Activated CD4-positive, alpha-beta T cell treated with anti-CD3 and anti-CD28 coated beads, Interleukin-2, amount 50 U/mL, for 1 hour (primary cell): ENCODE data around the gene PTPRJ.

Experiments used
- DNase-seq: peaks from one replicate; pipeline ENCODE4 v3.0.0-alpha.2; 2020

PTPRJ gene

DNA sequence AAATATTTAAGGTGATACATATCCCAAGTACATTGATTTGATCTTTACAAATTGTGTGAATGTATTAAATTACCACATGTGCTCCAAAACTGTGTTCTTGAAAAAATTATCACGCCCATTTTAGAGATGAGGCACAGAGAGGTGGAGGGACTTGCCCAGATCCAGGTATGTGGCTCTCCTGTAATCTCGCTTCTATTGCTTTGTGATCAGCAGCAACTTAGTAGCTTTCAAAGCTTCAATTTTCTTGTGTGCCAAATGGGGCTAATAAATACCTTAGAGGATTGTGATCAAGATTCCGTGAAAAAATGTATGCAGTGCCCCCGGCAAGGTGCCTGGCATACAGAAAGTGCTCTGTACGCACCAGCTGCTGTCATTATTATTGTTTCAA lies 18.0 kb downstream of the PTPRJ start:
- no peak for DNase-seq

DNA sequence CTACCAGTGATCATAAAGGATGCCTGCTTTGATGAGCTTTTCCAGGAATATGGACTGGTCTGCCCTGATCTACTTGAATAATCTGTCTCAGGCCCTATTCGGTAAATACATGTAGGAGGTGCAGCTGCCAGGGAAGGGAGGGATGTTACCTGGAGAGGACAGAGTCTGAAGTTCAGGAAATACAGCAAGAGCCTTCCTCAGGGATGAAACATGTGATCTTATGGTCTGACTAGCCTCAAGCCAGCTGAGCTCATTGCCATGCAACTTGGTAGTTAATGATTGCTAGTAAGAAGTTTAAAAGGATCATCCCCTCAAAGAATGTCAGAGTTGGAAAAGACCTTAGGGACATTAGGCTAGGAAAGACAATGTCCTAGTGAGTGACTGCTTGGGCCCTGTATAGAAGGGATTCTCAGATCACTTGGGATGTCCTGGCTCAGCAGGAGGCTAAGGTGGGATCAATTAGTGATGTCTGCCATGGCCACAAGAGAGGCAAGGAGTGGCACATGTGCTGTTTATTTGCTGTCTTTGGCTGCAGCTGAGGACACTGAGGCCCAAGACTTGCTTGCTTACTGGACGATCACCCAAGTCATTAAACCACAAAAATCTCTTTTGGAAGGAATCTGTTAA lies 18.5 kb downstream of the PTPRJ start:
- no peak for DNase-seq

DNA sequence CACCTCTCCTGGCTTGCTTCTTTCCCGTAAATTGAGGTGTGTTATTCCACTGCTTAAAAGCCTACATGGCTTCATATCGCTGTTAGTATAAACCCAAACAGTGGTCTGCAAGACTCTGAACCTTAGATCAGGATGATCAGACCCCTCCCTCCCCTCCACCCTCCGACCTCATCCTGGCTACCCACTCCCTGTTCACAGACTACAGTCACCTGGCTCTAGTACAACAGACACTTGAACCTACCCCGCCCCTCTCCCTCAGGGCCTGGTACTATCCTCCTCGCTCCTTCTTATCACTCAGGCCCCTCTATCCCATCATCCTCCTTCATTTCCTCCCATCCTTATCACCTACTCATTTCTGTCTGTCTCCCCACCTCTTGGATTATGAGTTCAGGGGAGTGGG lies 20.1 kb downstream of the PTPRJ start:
- DNase-seq, result no peak

DNA sequence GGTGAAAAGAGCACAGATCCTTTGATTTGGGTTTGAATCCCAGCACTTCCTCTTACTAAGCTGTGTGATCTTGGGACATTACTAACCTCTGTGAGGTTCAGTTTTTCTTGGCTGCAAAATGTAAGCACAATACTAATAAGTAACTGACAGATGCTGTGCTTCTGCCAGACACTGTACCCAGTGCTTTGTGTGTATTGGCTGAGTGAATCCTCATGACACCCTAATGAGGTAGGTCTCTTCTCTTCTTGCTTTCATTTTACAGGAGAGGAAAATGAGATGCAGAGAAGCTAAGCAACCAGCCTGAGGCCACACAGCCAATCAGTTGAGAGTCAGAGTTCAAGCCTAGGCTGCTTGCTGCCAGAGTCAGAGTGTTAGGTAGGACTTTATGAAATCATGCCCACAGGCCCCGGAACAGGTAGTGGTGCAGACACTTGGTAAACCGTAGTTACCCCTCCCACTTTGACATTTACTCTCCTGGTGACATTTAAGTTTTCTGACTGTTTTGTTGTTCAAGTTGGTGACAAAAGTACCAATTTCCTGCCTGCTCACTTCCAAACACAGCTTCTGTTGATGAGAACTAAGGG lies 21.2 kb downstream of the PTPRJ start:
- DNase-seq, result peak; percentile 76

DNA sequence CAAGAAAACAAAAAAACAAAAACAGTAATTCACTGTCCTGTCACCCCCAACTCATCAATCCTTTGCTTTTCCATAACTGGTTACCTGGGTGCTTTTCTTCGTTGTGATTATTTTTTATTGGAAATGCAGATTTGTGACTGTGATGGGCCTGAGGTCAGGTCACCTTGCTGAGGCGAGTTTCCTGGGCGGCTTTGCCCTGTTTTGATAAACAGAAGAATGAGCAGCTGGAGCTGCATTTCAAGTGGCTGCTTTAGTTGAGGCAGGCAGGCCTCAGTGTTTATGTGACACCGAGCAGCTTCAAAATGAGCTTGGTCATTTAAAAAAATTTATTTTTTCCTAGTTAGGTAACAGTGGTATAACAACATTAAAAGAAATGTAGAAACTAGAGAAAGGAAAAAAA lies 22.2 kb downstream of the PTPRJ start:
- DNase-seq, result no peak

DNA sequence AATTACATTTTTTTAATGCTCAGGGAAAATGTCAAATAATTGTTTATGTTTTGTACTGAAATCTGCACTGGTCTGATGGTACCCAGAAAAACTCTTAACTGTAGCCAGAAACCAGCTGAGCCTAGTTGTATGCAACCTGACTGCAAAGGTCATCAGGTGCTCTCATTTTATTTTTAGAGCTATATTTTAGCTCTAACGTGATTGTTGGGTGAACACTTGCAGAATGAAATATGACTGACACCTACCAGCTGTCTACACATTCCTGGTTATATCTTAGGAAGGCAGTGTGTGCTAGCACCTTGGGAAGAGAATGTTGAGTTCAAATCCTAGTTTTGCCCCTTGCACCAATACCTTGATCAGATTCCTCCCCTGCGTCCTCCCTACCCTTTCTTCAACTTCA lies 23.6 kb downstream of the PTPRJ start:
- no peak for DNase-seq

DNA sequence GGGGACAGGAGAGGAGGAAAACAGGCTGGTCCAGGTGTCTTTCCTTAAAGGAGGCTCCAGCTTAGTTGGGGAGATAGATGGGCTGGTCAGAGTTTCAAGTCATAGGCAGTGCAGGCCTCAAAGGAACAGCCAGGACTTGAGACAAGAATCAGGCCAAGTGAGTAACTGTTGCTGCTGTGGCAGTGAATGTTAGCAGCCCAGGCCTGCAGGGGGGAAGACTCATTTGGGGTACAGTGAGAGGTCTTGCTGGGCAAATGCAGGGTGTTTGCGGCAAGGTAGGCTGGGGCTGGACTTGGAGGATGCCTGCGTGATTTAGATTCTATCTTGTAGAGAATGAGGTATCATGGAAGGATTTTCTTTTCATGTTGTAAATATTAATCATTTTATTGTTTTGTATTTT lies 24.1 kb downstream of the PTPRJ start:
- DNase-seq, result no peak

DNA sequence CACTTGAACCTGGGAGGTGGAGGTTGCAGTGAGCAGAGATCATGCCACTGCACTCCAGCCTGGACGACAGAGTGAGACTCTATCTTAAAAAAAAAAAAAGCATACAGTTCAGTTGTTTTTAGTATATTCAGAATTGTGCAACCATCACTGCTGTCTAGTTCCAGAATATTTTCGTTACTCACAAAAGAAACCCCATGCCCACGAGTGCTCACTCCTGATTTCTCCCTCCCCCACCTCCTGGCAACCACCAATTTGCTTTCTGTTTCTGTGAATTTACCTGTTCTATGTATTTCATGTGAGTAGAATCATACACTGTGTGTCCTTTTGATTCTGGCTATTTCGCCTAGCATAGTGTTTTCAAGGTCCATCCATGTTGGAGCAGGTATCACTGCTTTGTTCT lies 24.8 kb downstream of the PTPRJ start:
- no peak for DNase-seq

DNA sequence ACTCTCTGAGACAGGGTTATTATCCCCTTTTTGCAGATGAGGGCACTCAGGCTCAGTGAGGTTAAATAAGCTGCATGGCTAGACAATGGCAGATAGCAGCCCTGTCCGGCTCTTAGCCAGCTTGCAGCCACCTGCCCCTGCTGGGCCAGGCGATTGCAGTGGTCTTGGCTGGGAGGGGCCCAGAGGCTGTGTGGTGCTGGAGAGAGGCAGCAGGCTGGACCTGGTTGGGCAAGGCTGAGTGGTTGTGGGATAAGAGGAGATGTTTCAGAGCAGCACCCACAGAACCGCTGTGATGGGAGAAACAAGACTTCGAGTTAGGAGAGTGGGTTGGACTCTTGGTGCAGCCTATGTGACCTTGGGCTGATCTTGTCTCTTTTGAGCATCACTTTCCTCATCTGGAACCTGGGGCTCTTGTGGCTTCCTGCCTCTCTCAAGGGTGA lies 25.5 kb downstream of the PTPRJ start:
- no peak for DNase-seq

DNA sequence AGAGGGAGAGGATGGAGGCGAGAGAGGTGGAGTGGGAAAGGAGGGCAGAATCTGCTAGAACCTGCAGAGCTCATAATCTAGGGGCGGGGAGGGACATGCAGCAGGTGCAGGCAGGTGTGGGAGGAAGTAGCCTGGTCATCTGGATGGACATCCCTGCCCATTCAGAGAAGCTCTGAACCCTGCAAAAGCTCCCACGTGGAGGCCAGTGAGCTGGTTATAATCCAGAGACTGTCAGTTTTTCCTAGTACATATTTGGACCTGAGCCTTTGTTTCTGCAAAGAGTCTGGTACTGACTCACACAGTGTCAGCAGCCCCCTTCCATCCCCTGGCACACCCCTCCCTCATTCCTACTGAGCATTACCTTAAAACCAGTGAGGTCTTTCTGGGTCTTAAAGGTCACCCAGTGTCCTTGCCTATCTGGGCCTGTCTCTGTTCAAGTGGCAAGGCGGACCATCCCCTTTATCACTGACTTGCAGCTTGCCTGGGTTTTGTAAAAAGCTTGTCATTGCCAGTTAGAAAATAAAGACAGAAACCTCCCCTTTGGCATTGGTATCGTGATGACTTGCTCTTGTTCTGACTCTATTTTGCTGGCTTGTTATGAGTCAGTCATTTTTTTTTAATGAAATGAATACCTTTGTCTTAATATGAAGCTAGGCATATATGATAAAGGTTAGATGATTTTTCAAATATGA lies 26.1 kb downstream of the PTPRJ start:
- no peak for DNase-seq

DNA sequence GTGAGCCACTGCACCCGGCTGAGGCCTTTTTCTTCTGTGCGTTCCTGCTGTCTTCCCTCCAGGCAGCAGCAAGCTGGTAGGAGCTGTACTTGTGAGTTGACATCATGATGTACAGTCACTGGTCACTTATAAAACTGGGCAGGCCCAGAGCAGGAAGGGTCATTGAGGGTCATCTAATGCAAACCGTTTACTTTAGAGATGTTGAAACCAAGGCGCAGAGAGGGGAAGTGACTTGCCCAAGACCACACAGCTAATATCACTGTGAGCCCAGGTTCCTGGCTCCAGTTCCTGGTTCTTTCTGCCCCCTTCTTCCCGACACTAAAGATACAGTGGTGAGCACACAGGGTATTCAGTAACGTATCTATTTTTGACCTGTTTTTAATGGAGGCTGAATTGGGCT lies 27.3 kb downstream of the PTPRJ start:
- DNase-seq, result no peak

DNA sequence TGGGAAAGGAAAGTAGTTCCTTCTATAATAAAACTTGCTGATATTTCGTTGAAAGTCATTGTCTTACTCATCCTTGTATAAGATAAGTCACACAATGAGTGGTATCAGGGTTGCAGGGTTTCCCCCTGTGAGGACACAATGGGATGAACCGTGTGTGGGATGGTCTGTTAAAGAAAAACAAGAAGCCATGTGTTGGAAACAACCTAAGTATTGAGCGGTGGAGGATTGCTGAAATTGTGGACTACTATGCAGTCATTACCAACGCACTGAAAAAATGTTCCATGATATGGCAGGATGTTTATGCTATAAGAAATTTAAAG lies 28.6 kb downstream of the PTPRJ start:
- no peak for DNase-seq

DNA sequence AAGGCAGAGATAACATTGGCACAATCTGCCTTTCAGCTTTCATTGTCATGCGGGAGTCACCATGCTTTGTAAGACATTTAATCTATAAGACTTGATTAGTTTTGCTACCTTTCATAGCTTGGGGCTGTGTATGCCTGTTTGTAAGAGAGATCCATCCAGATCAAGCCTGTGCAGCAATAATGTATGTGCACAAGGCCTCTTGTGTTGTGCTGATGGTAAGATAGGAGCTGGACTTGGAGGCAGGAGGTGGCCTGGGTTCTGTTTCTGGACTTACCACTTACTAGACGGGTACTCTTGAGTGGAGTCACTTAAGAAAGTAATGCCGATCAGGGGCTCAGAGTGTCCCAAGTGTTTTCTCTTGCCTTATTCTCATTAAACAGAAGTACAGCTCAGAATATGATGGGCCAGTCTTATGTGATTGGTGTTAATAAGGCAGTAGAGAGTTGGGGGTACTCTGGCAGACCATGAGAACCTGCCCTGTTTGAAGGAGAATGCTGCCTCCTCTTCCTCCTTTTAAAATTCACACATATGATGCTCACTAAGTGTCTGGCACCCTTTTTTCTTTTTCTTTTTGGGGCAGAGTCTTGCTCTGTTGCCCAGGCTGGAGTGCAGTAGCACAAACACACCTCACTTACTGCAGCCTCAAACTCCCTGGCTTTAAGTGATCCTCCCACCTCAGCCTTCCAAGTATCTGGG lies 30.9 kb downstream of the PTPRJ start:
- DNase-seq, result no peak

DNA sequence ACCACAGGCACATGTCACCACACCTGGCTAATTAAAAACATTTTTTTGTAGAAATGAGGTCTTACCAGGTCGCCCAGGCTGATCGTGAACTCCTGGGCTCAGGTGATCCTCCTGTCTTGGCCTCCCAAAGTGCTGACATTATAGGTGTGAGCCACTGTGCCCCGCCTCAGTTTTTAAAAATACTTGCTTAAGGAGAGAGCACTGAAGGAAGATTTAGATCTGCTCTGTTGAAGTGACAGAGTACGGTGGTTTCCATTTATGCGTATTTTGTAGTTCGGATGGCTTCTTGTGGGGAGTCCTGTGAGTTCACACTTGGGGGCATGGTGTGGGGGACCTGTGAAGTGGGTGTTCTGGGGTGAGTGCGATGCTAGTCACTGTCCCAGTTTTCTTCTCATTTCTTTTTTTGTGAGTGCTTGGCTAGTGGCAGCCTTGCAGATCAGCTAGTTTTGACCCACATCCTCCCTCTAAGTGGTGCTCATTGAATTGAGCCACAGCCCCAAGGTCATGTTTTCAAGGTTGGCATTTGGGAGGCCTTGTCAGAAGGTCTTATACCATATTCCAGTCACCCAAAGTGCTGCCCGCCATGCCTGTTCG lies 31.5 kb downstream of the PTPRJ start:
- DNase-seq, result peak; percentile 31

DNA sequence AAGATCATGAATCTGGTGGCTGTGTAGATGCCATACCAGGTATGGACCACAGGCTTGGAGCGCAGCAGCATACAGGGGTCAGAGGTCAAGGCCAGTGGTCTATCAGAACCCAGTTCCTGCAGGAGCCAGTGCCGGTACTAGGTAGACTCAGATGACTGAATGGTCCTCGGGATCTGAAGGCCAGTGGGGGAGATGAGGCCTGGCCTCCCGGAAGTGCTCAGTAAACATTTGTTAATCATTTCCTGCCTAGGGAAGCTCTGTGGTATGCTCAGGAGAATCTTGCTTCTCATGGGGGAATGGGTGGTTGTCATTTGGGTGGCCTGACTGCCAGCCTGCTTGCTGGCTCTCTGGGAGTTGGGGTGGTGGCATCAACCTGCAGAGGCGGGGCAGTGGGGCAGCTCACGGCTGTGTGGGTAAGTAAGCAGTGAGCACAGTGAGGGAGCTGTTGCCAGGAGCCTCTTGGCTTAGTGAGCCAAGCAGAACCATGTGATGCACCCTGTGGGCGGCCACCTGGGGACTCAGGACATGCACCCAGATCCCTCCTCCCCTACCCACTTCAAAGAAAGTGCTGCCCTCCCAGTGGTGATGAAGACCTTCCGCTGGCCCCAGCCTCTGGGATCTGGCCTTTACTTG lies 33.0 kb downstream of the PTPRJ start:
- DNase-seq, result peak; percentile 55

DNA sequence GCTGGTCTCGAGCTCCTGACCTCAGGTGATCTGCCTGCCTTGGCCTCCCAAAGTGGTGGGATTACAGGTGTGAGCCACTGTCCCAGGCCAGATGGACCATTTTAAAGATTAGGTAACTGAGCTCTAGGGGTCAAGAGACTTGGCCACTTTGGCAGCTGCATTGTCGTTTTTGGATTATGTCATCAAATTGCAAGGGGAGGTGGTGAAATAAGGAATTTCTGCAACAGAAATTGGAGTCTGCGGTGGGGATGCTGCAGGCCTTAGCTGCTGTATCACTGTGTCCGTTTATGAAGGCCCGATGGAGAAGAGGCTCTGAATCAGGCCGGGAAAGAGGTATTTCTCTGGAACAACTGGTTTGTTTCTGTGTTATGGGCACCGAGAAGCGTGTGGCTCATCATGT lies 34.6 kb downstream of the PTPRJ start:
- no peak for DNase-seq

DNA sequence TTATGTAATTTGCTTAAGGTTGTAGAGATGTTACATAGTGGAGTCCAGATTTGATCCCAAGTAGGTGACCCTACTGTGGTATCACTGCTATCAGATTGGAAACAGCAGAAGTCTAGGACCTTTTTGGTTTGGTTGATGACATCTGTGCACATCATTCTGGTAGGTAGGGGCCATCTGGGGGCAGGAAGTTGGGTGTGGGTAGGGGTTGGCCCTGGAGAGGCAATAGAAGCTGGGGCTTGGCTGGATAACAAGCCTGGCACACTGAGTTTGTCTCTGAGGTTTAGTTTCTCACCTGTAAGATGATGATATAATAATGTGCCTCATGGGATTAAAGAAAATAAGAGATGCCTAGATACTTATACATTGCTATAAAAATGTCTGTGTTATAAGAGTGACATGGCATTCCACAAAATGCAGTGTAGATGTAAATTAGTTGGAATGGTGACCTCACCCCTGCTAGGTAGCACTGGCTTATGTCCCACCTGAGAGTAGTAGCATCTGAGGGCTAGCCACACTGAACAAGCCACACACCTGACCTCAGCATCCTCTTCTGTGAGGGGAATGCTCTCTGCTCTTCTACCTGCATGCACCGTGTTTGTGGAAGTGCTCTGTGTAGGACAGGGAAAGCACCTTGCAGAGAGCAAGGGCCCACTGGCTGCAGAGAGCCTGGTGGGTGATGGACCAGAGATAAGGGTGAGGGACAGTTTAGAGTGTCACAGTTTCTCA lies 36.9 kb downstream of the PTPRJ start:
- DNase-seq, result peak; percentile 42

DNA sequence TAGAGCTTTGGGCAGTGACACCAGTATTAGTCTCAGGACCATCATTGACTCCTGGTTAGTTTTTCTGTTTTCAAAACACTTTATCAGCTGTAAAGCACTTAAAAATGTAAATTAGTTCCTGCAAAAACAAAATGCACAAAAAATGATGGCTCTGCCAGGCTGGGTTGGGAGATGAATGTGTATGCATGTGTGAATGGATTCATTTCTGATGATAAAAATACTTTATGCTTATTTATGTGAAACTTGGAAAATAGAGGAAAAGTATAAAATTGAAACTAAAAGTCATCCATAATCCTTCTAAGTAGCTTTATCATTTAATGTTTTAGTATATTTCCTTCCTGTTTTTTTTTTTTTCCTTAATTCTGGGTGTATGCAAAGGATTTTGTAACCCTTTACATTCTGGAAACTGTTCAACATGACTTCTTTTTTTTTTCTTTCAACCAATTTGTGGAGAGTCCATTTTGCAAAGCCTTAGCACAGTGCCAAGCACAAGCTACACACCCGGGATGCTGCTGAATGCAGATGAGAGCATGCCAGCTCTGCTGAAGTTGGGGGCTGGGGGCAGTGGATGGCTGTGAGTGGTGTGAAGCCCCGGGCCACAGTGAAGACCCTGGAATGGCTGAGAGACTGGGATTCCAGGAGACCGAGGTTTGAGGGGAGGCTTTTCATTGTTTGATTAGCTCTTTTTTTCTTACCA lies 37.6 kb downstream of the PTPRJ start:
- no peak for DNase-seq

DNA sequence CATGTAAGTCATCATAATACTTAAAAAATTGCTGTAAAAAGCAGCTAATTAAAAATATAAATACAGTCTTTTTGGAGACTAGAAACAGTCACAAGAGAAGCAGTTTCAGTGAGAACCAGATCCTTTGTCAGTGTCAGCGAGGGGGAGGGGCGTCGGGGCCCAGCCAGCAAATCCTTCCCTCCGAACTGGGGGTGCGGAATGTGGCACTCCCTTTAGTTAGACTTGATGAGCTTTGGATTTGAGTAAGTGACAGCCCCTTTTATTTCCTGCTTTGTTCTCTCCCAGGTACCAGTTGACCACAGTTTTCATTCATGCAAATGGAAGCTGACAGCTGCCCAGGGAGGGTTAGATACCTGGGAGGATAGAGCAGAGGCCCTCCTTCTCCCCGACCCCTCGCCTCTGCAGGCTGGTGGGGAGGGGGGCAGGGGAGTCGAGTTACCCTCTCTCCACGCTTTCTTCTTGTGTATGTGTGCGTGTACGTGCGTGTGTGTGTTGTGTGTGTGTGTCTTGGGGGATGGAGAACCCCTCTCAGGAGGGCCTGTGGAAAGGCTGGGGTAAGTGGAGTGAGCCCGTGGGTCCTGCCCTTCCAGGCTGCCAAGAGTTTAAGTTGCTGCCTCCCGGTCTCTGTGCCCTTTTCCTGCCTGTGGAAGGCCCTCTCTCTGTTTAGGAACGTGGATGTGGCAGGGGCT lies 38.3 kb downstream of the PTPRJ start:
- no peak for DNase-seq

DNA sequence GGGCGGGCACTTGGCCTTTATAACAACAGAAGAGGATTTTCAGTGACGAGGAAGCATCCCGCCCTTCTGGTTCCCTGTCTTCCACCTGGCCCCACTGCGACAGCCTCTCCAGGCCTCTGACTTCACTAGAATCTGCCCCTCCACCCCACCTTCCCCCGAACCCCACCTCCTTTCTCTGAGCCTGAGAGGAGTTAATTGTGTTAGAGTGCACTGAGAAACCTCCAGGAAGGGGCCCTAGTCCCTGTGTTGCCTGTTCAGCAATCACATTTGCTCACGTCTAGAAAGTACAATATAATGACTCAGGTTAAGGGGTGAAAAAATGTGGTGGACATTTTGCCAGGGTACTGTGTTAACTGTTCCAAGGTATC lies 38.8 kb downstream of the PTPRJ start:
- no peak for DNase-seq

DNA sequence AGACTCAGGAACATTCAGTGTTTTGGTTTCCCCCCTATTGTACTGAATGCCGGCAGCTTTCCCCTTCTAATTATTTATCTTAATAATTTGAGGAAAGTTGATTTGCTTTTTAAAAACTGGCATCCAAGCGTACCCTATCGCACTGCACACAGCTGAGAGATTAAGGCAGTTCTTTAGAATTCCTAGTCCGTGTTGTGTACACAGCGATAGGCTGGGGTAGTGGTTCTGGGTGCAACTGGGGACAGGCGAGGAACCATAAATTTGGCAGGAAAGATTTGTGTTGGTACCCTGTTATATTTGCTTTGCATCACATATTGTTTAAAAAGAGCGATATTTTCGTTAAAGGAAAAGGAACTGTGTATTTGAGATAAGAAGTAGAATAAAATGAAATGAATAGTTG lies 39.2 kb downstream of the PTPRJ start:
- DNase-seq, result no peak
